ENCODE data around the gene EIF4A3.

The EIF4A3 gene

DNA sequence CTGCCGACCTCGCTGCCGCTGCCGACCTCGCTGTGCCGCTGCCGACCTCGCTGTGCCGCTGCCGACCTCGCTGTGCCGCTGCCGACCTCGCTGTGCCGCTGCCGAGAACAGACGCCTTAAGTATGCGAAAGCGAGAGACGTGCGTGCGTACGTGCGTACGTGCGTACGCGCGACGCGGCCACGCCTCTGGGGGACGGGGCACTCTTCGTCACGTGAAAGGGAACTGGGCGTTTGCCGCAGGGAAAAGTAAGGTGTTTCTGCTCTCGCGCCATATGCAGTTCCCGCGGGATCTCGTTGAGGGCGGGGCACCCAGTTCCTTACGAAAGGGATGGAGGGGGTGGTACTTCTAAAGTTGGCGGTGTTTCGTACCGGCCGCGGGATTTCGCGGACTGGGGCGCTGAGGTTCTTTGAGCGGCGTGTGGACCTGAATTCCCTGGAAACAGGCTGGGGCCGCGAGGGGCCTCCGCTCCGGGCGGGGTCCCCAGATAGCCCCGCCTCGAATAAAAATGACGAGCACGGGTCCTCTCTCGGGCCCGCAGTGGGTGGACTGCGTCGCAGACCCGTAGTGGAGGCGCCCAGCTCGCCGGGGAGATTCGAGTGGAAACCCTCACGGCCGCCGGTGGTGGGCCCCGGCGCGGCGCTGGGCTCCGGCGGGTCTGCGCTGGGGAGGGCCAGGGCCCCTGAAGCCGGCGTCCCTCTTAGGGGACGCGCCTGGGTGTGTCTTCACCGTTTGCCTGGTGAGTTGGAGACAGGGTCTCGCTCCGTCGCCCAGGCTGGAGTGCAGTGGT lies at the start of gene EIF4A3:
Gene EIF4A3 (minus strand): TSS at position 94 of the 788 bp plus-strand sequence. CDS start 167 bp downstream, outside the sequence.
- DNase-seq (ENCODE audit: low spot score) = peak; percentile 99

DNA sequence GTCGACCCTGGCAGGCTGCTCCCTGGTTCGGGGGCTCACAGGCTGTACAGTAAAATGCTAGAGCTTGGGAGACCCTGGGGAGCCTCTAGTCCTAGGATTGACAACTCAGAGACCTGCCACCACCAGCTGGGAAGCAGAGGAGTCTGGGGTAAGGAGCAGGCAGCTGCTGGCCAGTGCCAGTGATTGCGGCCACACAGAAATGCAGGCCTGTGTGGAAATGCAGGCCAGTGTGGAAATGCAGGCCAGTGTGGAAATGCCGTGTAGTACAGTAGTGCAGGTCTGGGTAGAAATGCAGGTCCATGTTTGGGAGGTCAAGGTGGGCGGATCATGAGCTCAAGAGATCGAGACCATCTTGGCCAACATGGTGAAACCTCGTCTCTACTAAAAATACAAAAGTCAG lies 49.7 kb upstream of the EIF4A3 start:
- no peak for DNase-seq (ENCODE audit: low spot score)

DNA sequence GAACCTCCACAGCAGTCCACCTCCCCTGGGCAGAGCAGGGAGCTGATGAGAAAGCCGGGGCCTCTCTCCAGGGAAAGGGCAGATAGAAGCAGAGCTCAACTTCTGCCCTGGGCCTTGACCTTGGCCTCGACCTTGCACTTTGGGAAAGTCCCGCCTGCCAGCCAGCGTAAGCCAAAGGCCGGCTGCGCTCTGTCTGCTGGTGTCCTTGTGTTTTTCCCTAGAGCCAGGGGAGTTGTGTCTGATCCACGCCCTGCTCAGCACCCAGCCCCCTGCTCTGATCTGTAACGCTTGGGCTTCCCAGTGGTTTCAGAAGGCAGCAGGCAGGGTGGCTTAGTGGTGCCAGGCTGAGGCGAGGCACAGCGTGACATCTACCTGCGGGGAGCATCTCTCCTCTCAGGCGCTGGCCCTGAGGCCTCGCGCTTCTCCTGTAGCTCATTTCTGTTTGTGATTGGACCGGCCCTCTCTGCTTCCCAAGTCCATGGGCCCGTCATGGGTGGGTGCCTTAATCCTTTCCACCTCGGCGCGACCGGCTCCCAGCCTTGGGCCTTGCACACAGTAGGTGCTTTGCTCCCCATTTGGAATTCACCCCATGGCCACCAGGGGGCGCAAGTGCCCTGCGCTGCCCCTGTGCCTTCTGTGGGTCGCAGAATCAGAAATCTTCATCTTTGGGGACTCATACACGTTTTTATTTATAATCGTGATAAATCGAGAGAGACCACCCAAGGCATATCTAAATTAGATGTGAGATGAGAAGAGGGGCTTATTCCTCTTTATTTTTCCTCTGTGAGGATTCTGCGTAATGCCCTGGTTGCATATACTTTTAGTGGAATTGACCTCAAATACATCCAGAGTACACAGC lies 49.0 kb upstream of the EIF4A3 start:
- peak; percentile 52 for DNase-seq (ENCODE audit: low spot score)

DNA sequence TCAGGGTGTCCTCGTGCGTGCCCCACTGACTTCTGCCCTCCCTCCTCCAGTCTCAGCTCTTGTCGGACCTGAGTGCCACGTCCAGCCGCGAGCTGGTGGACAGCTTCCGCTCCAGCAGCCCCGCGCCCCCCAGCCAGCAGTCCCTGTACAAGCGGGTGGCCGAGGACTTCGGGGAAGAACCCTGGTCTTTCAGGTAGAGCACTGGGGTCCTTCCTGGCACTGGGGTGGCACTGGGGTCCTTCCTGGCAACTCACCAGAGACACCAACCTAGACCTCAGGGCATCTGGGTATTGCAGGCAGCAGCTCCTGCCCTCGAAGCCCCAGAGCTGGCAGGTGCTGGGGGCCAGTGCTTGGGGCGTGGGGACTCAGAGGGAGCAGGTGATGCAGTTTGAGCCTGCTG lies 48.2 kb upstream of the EIF4A3 start:
- no peak for DNase-seq (ENCODE audit: low spot score)

- no peak for DNase-seq (ENCODE audit: low spot score)
Measured at GRCh38 chr17:80191865-80192661, 45.1 kb upstream of the EIF4A3 start.

- DNase-seq (ENCODE audit: low spot score) = no peak
Measured at GRCh38 chr17:80191192-80191591, 44.3 kb upstream of the EIF4A3 start.

- no peak for DNase-seq (ENCODE audit: low spot score)
Measured at GRCh38 chr17:80190716-80191115, 43.8 kb upstream of the EIF4A3 start.

DNA sequence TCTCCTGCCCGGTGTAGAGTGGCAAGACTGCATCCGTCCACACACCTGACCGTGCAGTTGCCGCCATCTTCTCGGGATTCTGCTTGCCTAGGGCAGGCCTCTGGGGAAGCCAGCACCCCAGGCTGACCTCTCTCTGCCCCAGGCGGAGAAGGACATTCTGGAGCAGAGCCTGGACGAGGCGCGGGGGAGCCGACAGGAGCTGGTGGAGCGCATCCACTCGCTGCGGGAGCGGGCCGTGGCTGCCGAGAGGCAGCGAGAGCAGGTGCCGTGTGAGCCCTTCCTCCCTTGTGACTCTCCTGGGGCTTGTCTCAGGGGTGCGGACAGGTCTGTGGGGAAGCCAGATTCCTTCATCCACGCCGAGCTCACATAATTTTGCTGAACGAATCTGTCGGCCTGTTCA lies 42.7 kb upstream of the EIF4A3 start:
- DNase-seq (ENCODE audit: low spot score) = no peak

GRCh38 chr17:80187515-80187941 lies 40.6 kb upstream of the EIF4A3 start:
- DNase-seq (ENCODE audit: low spot score) = no peak

DNA sequence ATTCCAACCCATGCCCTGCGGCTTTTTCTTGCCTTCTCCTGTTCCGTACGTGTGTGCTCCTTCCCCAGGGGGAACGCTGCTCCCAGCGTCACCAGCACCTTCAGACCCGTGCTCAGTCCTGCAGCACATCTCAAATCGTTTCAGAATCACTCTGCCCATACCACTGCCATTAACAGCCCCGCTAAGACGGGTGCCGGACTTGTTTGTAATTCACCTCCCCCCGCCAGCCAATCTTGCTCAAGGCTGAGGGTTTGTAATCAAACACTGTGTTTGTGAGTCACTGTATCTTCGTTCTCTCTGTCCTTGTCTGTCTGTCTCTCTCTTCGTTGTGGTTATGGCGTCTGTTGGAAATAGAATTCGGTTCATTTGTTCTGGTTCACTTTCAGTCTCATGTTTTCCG lies 40.2 kb upstream of the EIF4A3 start:
- DNase-seq (ENCODE audit: low spot score) = no peak

GRCh38 chr17:80185968-80186367 lies 39.0 kb upstream of the EIF4A3 start:
- no peak for DNase-seq (ENCODE audit: low spot score)

GRCh38 chr17:80184423-80184714 lies 37.4 kb upstream of the EIF4A3 start:
- no peak for DNase-seq (ENCODE audit: low spot score)

- no peak for DNase-seq (ENCODE audit: low spot score)
Measured at GRCh38 chr17:80183581-80184422, 36.9 kb upstream of the EIF4A3 start.

DNA sequence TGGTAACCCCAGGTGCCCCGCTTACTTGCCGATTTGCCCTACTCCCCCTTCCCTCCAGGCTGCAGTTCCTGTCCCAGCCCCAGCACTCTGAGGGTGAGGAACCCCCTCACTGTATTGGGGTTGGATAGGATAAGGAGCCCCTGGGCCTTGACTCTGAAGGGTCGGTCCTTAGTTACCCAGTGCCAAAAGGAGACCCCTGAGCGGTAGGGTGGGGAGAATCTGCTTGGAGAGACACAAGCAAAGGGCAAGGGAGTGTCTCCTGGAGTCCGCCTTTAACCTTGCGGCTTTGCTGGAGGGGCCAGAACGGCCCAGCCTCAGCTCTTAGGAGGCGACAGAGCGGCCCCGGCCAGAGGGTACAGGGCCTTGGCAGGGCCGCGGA lies 35.9 kb upstream of the EIF4A3 start:
- no peak for DNase-seq (ENCODE audit: low spot score)

DNA sequence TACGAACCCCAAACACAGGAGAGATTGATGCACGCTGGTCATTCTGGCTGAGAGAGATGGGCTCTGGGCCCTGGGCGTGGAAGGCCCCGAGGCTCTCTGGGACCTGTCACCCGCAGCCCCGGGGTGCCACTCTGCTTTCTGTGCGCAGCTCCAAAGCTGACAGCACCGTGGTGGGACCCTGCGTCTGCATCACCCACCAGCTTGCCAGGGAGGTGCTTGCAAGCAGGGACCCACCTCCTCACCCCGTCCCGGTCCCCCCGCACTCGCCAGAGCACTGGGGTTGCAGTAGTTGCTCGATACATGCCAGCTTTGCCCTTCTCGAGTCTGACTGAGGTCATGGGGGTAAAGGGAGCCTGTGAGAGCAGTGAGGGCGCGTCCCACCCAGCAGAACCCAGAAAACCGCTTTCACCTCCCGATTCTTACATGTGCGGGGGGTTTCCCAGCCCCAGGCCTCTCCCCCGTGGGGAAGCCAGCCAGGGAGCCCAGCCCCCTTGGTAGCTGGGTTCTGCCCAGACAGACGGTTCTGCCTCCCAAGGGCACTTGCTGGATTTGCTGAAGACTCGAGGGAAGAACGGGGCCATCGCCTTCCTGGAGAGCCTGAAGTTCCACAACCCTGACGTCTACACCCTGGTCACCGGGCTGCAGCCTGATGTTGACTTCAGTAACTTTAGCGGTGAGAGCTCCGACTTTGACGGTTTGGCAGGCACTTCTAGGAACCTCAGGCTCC lies 35.4 kb upstream of the EIF4A3 start:
- DNase-seq (ENCODE audit: low spot score) = no peak

- DNase-seq (ENCODE audit: low spot score) = no peak
Measured at GRCh38 chr17:80181431-80181830, 34.5 kb upstream of the EIF4A3 start.

DNA sequence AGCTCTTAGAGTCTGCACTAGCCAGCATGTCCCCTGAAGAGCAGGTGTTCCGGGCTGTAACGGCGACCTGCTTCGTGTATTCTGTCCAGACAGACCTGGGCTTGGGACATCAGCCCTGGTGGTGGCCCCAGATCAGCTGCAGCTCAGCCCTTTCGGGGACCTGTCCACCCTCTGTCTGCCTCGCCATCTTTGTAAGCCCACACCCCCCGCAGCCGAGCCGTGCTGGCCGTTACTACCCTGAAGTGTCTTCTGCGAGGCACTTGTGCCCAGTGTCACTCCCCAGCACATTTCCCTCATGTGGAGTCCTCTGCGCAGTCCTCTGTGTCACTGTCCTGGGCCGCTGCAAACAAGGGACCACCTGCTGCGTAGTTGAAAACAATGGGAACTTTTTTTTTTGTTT lies 33.3 kb upstream of the EIF4A3 start:
- DNase-seq (ENCODE audit: low spot score) = no peak

DNA sequence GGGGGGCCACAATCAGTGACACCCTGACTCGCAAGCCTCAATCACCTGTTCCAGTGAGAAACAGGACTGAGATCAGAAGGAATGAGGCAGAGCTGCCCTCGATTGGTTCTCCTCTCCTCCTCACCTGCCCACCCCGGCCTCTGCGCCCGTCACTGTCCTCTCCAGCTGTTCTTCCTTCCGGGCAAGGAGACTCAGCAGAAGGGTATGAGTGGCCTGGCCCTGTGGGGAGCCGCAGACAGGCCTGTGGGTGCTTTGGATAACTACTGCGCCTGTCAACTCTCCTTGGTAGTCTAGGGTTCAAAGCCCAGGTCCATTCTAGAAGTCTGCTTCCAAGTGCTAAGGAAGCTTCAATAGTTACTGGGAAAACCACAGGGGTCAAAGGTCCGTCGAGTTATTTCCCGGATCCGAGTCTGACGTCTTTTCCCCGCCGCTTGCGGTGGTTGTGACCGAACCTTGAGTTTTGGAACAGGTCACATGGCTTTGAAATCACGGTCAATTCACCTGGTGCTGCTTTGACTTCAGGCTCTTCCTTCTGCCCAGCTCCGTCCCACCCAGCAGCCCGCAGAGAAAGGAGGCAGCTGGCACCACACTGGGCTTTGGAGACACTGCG lies 31.2 kb upstream of the EIF4A3 start:
- no peak for DNase-seq (ENCODE audit: low spot score)

DNA sequence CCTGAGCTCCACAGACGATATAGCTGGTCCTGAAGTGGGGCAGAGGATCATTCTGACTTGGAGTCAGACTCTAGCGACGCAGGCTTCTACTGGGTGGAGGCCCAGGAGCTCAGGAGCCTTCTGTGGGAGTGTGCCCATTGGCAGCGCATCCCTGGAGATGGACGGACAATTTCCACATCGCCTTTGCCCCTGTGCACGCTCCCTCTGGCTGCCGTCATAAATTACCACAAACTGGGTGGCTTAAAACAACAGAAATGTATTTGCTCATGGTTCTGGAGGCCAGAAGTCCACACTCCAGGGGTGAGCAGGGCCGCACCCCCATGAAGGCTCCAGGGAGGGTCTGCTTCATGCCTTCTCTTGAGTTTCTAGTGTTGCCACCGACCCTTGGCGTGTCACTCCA lies 29.8 kb upstream of the EIF4A3 start:
- no peak for DNase-seq (ENCODE audit: low spot score)

DNA sequence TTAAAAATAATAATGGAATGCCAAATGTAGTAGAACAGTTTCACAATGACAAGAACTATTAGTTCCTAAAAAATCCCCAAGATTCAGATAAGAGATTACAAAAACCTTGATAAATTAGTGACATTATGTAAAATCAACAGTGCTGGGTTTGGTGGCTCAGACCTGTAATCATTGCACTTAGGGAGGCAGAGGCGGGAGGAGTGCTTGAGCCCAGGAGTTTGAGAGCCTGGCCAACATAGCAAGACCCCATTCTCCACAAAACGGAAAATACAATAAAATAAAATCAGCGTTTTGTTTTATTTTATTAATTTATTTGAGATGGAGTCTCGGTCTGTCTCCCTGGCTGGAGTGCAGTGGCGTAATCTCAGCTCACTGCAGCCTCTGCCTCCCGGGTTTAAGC lies 27.0 kb upstream of the EIF4A3 start:
- no peak for DNase-seq (ENCODE audit: low spot score)

- no peak for DNase-seq (ENCODE audit: low spot score)
Measured at GRCh38 chr17:80173126-80173525, 26.2 kb upstream of the EIF4A3 start.

Measured in NAMALWA (cell line).